ENCODE measurements around the gene ADGRV1.
"Not testable (repeated sequence)": the region's sequence is repeated elsewhere in the genome, so short reads cannot be mapped to it uniquely, and the experiment has no call there.

ADGRV1 gene

DNA sequence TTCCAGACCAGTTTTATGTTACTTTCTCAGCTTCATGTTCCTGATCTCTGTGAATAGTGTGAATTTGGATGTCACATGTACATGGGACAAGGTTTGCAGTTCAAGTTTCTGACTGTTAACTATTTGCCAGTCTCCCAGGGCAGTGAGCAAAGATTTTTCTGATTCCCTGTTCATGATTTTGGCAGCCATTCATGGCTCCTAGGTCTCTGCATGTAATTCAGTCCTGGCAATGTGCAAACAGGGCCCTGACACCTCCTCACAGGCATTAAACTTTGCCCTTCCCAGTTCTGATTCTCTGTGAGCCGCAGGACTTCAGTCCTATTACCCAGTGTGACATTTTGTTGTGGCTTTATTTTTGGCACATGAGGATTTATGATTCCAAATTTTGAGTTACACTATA is 474.8 kb downstream of the ADGRV1 start:
- H3K36me3 Mint-ChIP-seq (ENCODE audit: low read depth), result no peaks in the 10 kb centered on the region
- H3K27ac Mint-ChIP-seq, result peak overlapping the region in 1 of 3 experiments; percentile 42
- TF ChIP-seq, protein P1, sequence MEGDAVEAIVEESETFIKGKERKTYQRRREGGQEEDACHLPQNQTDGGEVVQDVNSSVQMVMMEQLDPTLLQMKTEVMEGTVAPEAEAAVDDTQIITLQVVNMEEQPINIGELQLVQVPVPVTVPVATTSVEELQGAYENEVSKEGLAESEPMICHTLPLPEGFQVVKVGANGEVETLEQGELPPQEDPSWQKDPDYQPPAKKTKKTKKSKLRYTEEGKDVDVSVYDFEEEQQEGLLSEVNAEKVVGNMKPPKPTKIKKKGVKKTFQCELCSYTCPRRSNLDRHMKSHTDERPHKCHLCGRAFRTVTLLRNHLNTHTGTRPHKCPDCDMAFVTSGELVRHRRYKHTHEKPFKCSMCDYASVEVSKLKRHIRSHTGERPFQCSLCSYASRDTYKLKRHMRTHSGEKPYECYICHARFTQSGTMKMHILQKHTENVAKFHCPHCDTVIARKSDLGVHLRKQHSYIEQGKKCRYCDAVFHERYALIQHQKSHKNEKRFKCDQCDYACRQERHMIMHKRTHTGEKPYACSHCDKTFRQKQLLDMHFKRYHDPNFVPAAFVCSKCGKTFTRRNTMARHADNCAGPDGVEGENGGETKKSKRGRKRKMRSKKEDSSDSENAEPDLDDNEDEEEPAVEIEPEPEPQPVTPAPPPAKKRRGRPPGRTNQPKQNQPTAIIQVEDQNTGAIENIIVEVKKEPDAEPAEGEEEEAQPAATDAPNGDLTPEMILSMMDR (IDR thresholded peaks at IDR 0.05; ENCODE audit: unreplicated experiment in 3 of 3), result no peak
- H3K4me1 Mint-ChIP-seq, result peaks cover 24% of the 10 kb centered on the region
- no peaks in the 10 kb centered on the region for H3K9me3 Mint-ChIP-seq
- H3K4me3 Mint-ChIP-seq, result no peak overlapping the region
- H3K27me3 Mint-ChIP-seq (ENCODE audit: low read depth), result no peaks in the 10 kb centered on the region

DNA sequence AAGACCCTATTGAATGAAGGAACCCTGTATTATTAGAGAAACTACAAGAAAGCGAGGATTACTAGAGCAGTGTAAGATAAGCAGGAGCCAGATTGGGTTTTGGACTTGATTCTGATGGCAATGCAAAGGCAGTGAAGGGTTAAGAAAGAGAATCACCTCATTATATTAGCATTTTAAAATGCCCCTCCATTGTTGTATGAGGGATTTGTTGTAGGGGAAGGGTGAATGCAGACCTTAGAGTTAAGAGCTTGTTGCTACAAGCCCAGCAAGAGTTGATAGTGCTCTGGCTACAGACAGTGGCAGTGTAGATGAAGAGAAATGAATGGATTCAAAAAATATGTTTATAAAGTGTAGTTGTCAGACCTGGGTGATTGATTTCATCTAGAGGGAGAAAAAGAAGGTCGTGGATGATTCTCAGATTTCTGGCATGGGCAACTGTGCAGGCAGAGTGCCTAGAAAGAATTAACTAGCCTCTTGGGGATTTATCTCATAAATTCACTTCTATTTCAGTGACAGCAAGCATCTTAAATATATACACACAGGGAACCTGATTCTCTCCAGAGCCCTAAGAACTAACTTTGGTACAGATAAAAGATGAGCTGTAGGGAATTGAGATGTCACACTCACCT is 479.7 kb downstream of the ADGRV1 start:
- Mint-ChIP-seq H3K27me3 (ENCODE audit: low read depth) (no peaks in the 10 kb centered on the region), H3K9me3 (no peaks in the 10 kb centered on the region), H3K4me1 (peaks cover 28% of the 10 kb centered on the region), H3K36me3 (ENCODE audit: low read depth) (no peaks in the 10 kb centered on the region), H3K4me3 (no peak overlapping the region), H3K27ac (peak overlapping the region in 1 of 3 experiments; percentile 3)
- TF ChIP-seq, protein P1 (IDR thresholded peaks at IDR 0.05; ENCODE audit: unreplicated experiment in 3 of 3), result no peak

DNA sequence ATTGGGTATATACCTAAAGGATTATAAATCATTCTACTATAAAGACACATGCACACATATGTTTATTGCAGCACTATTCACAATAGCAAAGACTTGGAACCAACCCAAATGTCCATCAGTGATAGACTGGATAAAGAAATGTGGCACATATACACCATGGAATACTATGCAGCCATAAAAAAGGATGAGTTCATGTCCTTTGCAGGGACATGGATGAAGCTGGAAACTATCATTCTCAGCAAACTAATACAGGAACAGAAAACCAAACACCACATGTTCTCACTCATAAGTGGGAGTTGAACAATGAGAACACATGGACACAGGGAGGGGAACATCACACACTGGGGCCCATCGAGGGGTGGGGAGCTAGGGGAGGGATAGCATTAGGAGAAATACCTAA is 482.5 kb downstream of the ADGRV1 start:
- not testable (repeated sequence) for H3K27ac Mint-ChIP-seq; H3K27me3 Mint-ChIP-seq (ENCODE audit: low read depth); H3K4me3 Mint-ChIP-seq; H3K36me3 Mint-ChIP-seq (ENCODE audit: low read depth); H3K9me3 Mint-ChIP-seq
- peaks cover 17% of the 10 kb centered on the region for H3K4me1 Mint-ChIP-seq

DNA sequence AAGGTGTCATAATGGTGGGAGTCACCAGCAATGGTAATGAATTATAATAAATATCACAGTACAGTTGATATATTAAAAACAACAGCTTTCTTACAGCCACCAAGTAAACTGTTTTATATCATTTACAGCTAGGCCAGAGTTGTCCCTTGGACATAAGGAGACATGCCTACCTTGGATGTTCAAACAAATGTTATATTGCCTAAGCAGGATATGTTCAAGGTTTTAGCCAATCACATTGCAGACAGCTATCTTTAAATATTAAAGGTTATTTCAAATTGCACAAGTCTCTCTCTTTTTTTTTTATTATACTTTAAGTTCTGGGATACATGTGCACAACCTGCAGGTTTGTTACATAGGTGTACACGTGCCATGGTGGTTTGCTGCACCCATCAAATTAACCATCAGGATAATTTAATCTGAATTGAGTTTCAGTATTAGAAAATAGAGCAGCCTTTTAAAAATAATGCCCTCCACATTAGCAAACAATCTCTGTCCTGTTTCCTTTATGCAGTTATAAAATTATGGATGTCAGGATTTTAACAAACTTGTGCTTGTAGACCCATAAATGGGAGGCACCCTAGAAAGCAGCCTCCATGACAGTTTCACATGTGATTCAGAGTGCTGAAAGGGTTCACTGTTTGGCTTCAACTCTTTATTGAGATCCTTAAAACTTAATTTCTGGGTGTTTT is 483.8 kb downstream of the ADGRV1 start:
- H3K4me1 Mint-ChIP-seq, result peaks cover 14% of the 10 kb centered on the region
- H3K27ac Mint-ChIP-seq, result no peak overlapping the region
- H3K9me3 Mint-ChIP-seq, result peaks cover 11% of the 10 kb centered on the region
- no peaks in the 10 kb centered on the region for H3K27me3 Mint-ChIP-seq (ENCODE audit: low read depth)
- no peak overlapping the region for H3K4me3 Mint-ChIP-seq
- TF ChIP-seq, protein P1 (IDR thresholded peaks at IDR 0.05; ENCODE audit: unreplicated experiment in 3 of 3), result no peak
- peaks cover 9% of the 10 kb centered on the region for H3K36me3 Mint-ChIP-seq (ENCODE audit: low read depth)

DNA sequence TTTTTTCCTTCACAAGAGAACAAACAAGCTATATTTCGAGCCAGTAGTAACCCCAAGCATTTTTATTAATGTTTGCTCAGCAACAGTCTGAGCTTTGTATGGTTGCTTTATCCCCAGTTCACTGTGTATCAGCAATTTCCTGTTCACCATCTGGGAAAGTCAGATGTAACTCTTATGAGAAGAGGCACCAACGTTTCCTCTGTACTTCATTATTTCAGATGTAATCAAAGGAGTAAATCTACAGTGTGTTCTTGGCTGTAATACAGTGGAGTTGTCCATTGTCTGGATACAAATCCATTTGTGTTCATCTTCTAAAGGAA is 484.3 kb downstream of the ADGRV1 start:
- TF ChIP-seq, protein P1 (IDR thresholded peaks at IDR 0.05; ENCODE audit: unreplicated experiment in 3 of 3), result no peak
- Mint-ChIP-seq H3K27ac (no peak overlapping the region), H3K27me3 (ENCODE audit: low read depth) (no peaks in the 10 kb centered on the region), H3K36me3 (ENCODE audit: low read depth) (peaks cover 9% of the 10 kb centered on the region), H3K4me1 (peaks cover 11% of the 10 kb centered on the region), H3K4me3 (no peak overlapping the region), H3K9me3 (peaks cover 11% of the 10 kb centered on the region)

DNA sequence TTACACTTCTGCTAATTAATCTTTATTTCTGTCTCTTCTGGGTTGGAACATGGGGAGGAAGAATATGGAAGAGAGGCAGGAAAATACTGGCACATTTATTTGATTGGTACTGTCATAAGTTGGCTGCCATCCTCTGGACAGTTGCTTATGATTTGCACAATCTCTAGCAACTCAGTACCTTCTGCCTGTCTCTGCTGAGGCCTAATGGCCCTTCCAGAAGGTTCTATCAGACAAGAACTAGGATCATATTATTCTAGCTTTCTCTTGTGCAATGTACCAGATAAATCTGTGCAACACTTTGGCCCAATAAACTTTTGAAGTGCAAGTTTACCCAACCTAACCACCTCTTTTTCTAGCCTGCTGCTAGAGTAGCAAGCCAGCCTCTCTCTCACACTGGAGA is 489.5 kb downstream of the ADGRV1 start:
- peaks cover 9% of the 10 kb centered on the region for H3K36me3 Mint-ChIP-seq (ENCODE audit: low read depth)
- H3K27me3 Mint-ChIP-seq (ENCODE audit: low read depth), result no peaks in the 10 kb centered on the region
- H3K27ac Mint-ChIP-seq, result no peak overlapping the region
- H3K9me3 Mint-ChIP-seq, result peaks cover 13% of the 10 kb centered on the region
- H3K4me3 Mint-ChIP-seq, result no peak overlapping the region
- TF ChIP-seq, protein P1 (IDR thresholded peaks at IDR 0.05; ENCODE audit: unreplicated experiment in 3 of 3), result no peak
- peaks cover 5% of the 10 kb centered on the region for H3K4me1 Mint-ChIP-seq
